Psoas muscle (tissue), 8 donors: ENCODE results near the gene ADSS2. TPM values are rescaled to one million over a fixed set of nuclear protein-coding genes. Genes with fewer than 3 reads are reported as not detected.

ENCODE experiments used
- ATAC-seq, 4 donors: fragments of 200-7000 bp; cut with Tn5 transposase; one replicate each; pipeline ENCODE4 v1.9.1; 2020; ENCODE audit warnings: moderate library complexity in 3 of 4, mild to moderate bottlenecking in 2 of 4
- DNase-seq, 2 donors: peaks; one replicate each; pipeline ENCODE4 v3.0.0-alpha.2; 2020
- H3K27ac ChIP-seq: fragments of 200-600 bp; one replicate; pipeline ENCODE4 v1.8.0; 2022
- H3K27me3 ChIP-seq, 3 donors: fragments of 200-600 bp in 1 of 3; one replicate each; pipeline versions ENCODE4 v1.6.1 to v1.8.0; 2013 to 2022; ENCODE audit warnings: low read length in 2 of 3, mild to moderate bottlenecking in 2 of 3, moderate library complexity in 1 of 3; ENCODE audit not compliant: insufficient read depth in 3 of 3
- H3K36me3 ChIP-seq, 2 donors: fragments of 200-600 bp in 1 of 2; one replicate each; pipeline versions ENCODE4 v1.6.1 to v1.8.0; 2013 to 2022; ENCODE audit warnings: low read depth in 1 of 2, mild to moderate bottlenecking in 1 of 2, moderate library complexity in 1 of 2; ENCODE audit not compliant: insufficient read depth in 1 of 2
- H3K4me1 ChIP-seq: fragments of 200-600 bp; one replicate; pipeline ENCODE4 v1.8.0; 2022
- H3K4me3 ChIP-seq: fragments of 200-600 bp; one replicate; pipeline ENCODE4 v1.8.0; 2022; ENCODE audit warnings: mild to moderate bottlenecking
- H3K9me3 ChIP-seq: fragments of 200-600 bp; one replicate; pipeline ENCODE4 v1.8.0; 2022
- CTCF ChIP-seq: fragments of 200-600 bp; IDR thresholded peaks from one replicate; pipeline ENCODE4 v1.8.0; 2022; ENCODE audit warnings: antibody characterized with exemption
- WGBS, 3 donors: extraction: QIAGEN DNeasy Blood & Tissue Kit; methylation state at CpG; one replicate each; pipeline versions ENCODE4 v1.1.6 to v1.1.7; 2013; 5-methylcytosine and 5-hydroxymethylcytosine counted together
- intact Hi-C, 2 donors: fragments of 100-400 bp; cut with DNase I; formaldehyde crosslinking; loops; one replicate each; pipeline versions ENCODE4 v1.11.0 to v1.14.2; 2022
- polyA plus RNA-seq, 3 donors: library from polyadenylated mRNA; stranded (reverse); fragments of 200-250 nt; gene quantifications; one replicate each; pipeline ENCODE4 v1.2.3, GENCODE V29; 2013
- total RNA-seq, 4 donors: library from RNA; stranded (reverse); fragmentation: NEBNext Ultra II Directional in 2 of 4; extraction: Animal tissue kit (Norgen Biotek cat#: 25700) in 2 of 4; gene quantifications; one replicate each; pipeline versions ENCODE4 v1.2.1 to v1.2.4, GENCODE V29; 2021 to 2023
- donor health status: healthy with polysubstance abuse.
- donor health status: DM: no; HTN: no; CAD: no; lungs with moderate emphysema.
- donor health status: Bipolar disorder and iron deficiency.
- donor health status: healthy.
- donor health status: DM: yes; HTN: yes; CAD: no.
- donor health status: DM: no; HTN: no; CAD: no.
- donor health status: DM: no; HTN: no; CAD: no.
- donor health status: DM: yes; HTN: yes; CAD: no.

Gene ADSS2
- total and polyA plus RNA-seq, 7 donors = 5.7 to 19.2 (median 12.3) TPM

GRCh38 chr1:244442850-244443249 lies 8.9 kb downstream of the ADSS2 start:
- H3K27ac ChIP-seq = no peak overlapping the region
- DNase-seq (no peak), ATAC-seq (no peak)
- TF ChIP-seq CTCF = no peak
- no peaks in the 10 kb centered on the region for H3K27me3 ChIP-seq
- H3K4me1 ChIP-seq = peaks cover 22% of the 10 kb centered on the region
- H3K36me3 ChIP-seq = no peaks in the 10 kb centered on the region
- 91 to 95% (median 92%) methylated on average over 2 of the region's 2 CpGs for WGBS, 3 donors
- no peak overlapping the region for H3K4me3 ChIP-seq
- intact Hi-C loops = no loop called here
- H3K9me3 ChIP-seq = no peaks in the 10 kb centered on the region

GRCh38 chr1:244439391-244440032 lies 12.2 kb downstream of the ADSS2 start:
- DNase-seq = no peak
- 74 to 80% (median 80%) methylated on average over 8 of the region's 8 CpGs for WGBS, 3 donors
- Histone ChIP-seq H3K9me3 (no peaks in the 10 kb centered on the region), H3K4me3 (no peak overlapping the region), H3K36me3 (peaks cover 2 to 22% of the 10 kb centered on the region in 2 donors), H3K27ac (no peak overlapping the region), H3K4me1 (peaks cover under 1% of the 10 kb centered on the region), H3K27me3 (no peaks in the 10 kb centered on the region)
- no peak for ATAC-seq
- TF ChIP-seq CTCF = no peak
- intact Hi-C loops = no loop called here

DNA sequence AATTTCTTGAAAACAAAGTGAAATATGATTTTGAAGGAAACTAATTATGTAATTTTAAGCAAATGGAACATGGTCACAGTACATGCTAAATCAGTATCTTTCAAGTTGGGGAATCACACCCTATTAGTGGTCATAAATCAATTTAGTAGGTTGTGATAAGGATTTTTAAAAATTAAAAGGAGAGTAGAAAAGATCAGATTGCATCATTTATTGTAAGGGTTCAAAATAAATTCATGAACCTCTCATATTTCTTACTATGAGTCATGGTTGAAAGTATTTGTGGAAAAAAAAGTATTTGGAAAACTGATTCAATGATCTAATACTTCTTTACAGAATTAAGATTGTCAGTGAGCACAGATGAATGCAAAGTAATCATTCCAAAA lies 14.6 kb downstream of the ADSS2 start:
- Histone ChIP-seq H3K9me3 (no peaks in the 10 kb centered on the region), H3K4me3 (no peak overlapping the region), H3K4me1 (no peaks in the 10 kb centered on the region), H3K36me3 (peaks cover 2 to 39% of the 10 kb centered on the region in 2 donors), H3K27ac (no peak overlapping the region), H3K27me3 (no peaks in the 10 kb centered on the region)
- DNase-seq (no peak), ATAC-seq (no peak)
- intact Hi-C loops = no loop called here
- no peak for TF ChIP-seq CTCF

- intact Hi-C loops = no loop called here
- Histone ChIP-seq H3K9me3 (no peaks in the 10 kb centered on the region), H3K4me3 (no peak overlapping the region), H3K27ac (no peak overlapping the region), H3K27me3 (no peaks in the 10 kb centered on the region), H3K36me3 (peaks cover 2 to 44% of the 10 kb centered on the region in 2 donors), H3K4me1 (no peaks in the 10 kb centered on the region)
- 81 to 85% (median 83%) methylated on average over 7 of the region's 7 CpGs for WGBS, 3 donors
- no peak for TF ChIP-seq CTCF
- DNase-seq = no peak
- ATAC-seq = no peak
Measured at GRCh38 chr1:244436336-244437085, 15.2 kb downstream of the ADSS2 start.
